MCF 10A (cell line): ENCODE results near the gene EPDR1. TPM values are rescaled to one million over a fixed set of nuclear protein-coding genes. Genes with fewer than 3 reads are reported as not detected.
"Not testable (repeated sequence)": the region's sequence is repeated elsewhere in the genome, so short reads cannot be mapped to it uniquely, and the experiment has no call there.

ENCODE experiments used
- BruUV-seq: library from RNA; stranded (reverse); fragments of 400-500 nt; replicated peaks from 2 replicates; lab custom pipeline; 2021; lab: Mats Ljungman, UMichigan
- CTCF ChIA-PET: fragments of 300-600 bp; sonication (Branson Sonifier 250); formaldehyde crosslinking; extraction: SDS; loops from one replicate; lab custom pipeline; 2021; ENCODE audit warnings: antibody characterized with exemption, inconsistent platforms; lab: Yijun Ruan, JAX
- POLR2A ChIA-PET: fragments of 300-600, 350-650 bp; sonication (Branson Sonifier 250); formaldehyde crosslinking; extraction: SDS; loops from one replicate; lab custom pipeline; 2020; ENCODE audit warnings: antibody characterized with exemption, inconsistent platforms; lab: Yijun Ruan, JAX
- DNase-seq: peaks from one replicate; pipeline ENCODE4 v3.0.0-alpha.2; 2018; ENCODE audit not compliant: unreplicated experiment
- H3K27ac Mint-ChIP-seq: one replicate; pipeline ENCODE4 v1.8.0; 2022; ENCODE audit warnings: mild to moderate bottlenecking, low read depth, mixed read lengths; ENCODE audit not compliant: unreplicated experiment
- H3K27me3 Mint-ChIP-seq: one replicate; pipeline ENCODE4 v1.8.0; 2022; ENCODE audit warnings: mixed read lengths; ENCODE audit not compliant: insufficient read depth, unreplicated experiment
- H3K36me3 Mint-ChIP-seq: one replicate; pipeline ENCODE4 v1.8.0; 2022; ENCODE audit warnings: mild to moderate bottlenecking, moderate library complexity, mixed read lengths; ENCODE audit not compliant: insufficient read depth, unreplicated experiment
- H3K4me1 Mint-ChIP-seq: one replicate; pipeline ENCODE4 v1.8.0; 2022; ENCODE audit warnings: mixed read lengths; ENCODE audit not compliant: insufficient read depth, unreplicated experiment
- H3K4me3 Mint-ChIP-seq: one replicate; pipeline ENCODE4 v1.8.0; 2022; ENCODE audit warnings: mild to moderate bottlenecking, moderate library complexity, mixed read lengths; ENCODE audit not compliant: unreplicated experiment
- H3K9me3 Mint-ChIP-seq: one replicate; pipeline ENCODE4 v1.8.0; 2022; ENCODE audit warnings: mixed read lengths; ENCODE audit not compliant: unreplicated experiment
- CTCF ChIP-seq: fragments of 200-600 bp; IDR thresholded peaks from one replicate; pipeline ENCODE4 v1.8.0; 2022; ENCODE audit warnings: antibody characterized with exemption, mild to moderate bottlenecking; ENCODE audit not compliant: unreplicated experiment
- intact Hi-C: fragments of 100-400 bp; cut with micrococcal nuclease; formaldehyde crosslinking; loops from 2 replicates; pipeline ENCODE4 v1.14.1; 2022
- total RNA-seq: library from RNA; stranded (reverse); gene quantifications from 2 replicates; pipeline ENCODE4 v1.2.3, GENCODE V29; 2022

EPDR1 gene
- total RNA-seq, 1 experiment from 2014 or later, result not detected

- CTCF ChIA-PET, result no interaction called here
- Mint-ChIP-seq H3K27ac (no peak overlapping the region), H3K36me3 (no peaks in the 10 kb centered on the region), H3K27me3 (peaks cover 12% of the 10 kb centered on the region), H3K4me1 (no peaks in the 10 kb centered on the region), H3K4me3 (no peak overlapping the region), H3K9me3 (no peaks in the 10 kb centered on the region)
- POLR2A ChIA-PET, result interaction anchor here (0.7 kb wide), 1 partner anchor 54 kb away, joined by 4 read pairs; no protein-coding TSS in a partner anchor
- intact Hi-C loops, result no loop called here
- TF ChIP-seq CTCF, result no peak
- no peak for DNase-seq
- no TSS peak for BruUV-seq
Observed at GRCh38 chr7:37952240-37952639, 31.8 kb downstream of the EPDR1 start.

GRCh38 chr7:37954217-37954616 is 33.8 kb downstream of the EPDR1 start:
- H3K4me3 Mint-ChIP-seq, result not testable (repeated sequence)

GRCh38 chr7:37956791-37957190 is 36.4 kb downstream of the EPDR1 start:
- CTCF ChIA-PET, result no interaction called here

More at GRCh38 chr7:37954217-37954616, 33.8 kb downstream of the EPDR1 start:
- H3K4me1 Mint-ChIP-seq, BruUV-seq, POLR2A ChIA-PET, H3K9me3 Mint-ChIP-seq, H3K27ac Mint-ChIP-seq, intact Hi-C loops, H3K36me3 Mint-ChIP-seq, CTCF ChIA-PET, DNase-seq: not testable (repeated sequence)
- H3K27me3 Mint-ChIP-seq, result peaks cover 11% of the 10 kb centered on the region

GRCh38 chr7:37957221-37957970 is 37.0 kb downstream of the EPDR1 start:
- BruUV-seq, result no TSS peak
- no peak for TF ChIP-seq CTCF
- no peaks in the 10 kb centered on the region for H3K36me3 Mint-ChIP-seq
- no peak overlapping the region for H3K4me3 Mint-ChIP-seq
- ChIA-PET POLR2A (no interaction called here), CTCF (interaction anchor here (1.2 kb wide), 1 partner anchor 259 kb away, joined by 3 read pairs; no protein-coding TSS in a partner anchor)
- H3K9me3 Mint-ChIP-seq, result no peaks in the 10 kb centered on the region
- intact Hi-C loops, result no loop called here
- H3K27me3 Mint-ChIP-seq, result peaks cover 13% of the 10 kb centered on the region
- H3K27ac Mint-ChIP-seq, result no peak overlapping the region
- DNase-seq, result no peak
- H3K4me1 Mint-ChIP-seq, result no peaks in the 10 kb centered on the region

More at GRCh38 chr7:37956791-37957190, 36.4 kb downstream of the EPDR1 start:
- peaks cover 13% of the 10 kb centered on the region for H3K27me3 Mint-ChIP-seq
- POLR2A ChIA-PET, result no interaction called here
- no peaks in the 10 kb centered on the region for H3K36me3 Mint-ChIP-seq
- no peaks in the 10 kb centered on the region for H3K9me3 Mint-ChIP-seq
- TF ChIP-seq CTCF, result no peak
- H3K4me3 Mint-ChIP-seq, result no peak overlapping the region
- intact Hi-C loops, result no loop called here
- DNase-seq, result no peak
- no peaks in the 10 kb centered on the region for H3K4me1 Mint-ChIP-seq
- H3K27ac Mint-ChIP-seq, result no peak overlapping the region
- BruUV-seq, result no TSS peak
